H1 (cell line): ENCODE results near the gene TBX4. TPM values are rescaled to one million over a fixed set of nuclear protein-coding genes. Genes with fewer than 3 reads are reported as not detected.

Source experiments
- ATF3 ChIP-seq: IDR thresholded peaks from 2 replicates; pipeline ENCODE4 v1.6.1; 2011; ENCODE audit warnings: low read depth, mild to moderate bottlenecking, low read length; ENCODE audit not compliant: insufficient read depth
- CBX8 ChIP-seq: fragments of 300-800, 300-1000 bp; sonication (generic); IDR thresholded peaks from 2 replicates; pipeline ENCODE4 v1.7.1; 2016; ENCODE audit warnings: low read depth, low read length, borderline replicate concordance
- CHD1 ChIP-seq: IDR thresholded peaks from 2 replicates; pipeline ENCODE4 v1.6.1; 2012; ENCODE audit warnings: low read depth, low read length, improper control_type of control experiment
- EZH2 ChIP-seq: fragments of 200-600 bp; sonication (generic); IDR thresholded peaks from 2 replicates; pipeline ENCODE4 v1.7.1; 2012; ENCODE audit warnings: low read depth, mild to moderate bottlenecking, moderate library complexity, low read length, inconsistent platforms; ENCODE audit not compliant: severe bottlenecking
- FOSL1 ChIP-seq: IDR thresholded peaks from 2 replicates; pipeline ENCODE4 v1.6.1; 2011; ENCODE audit warnings: mild to moderate bottlenecking, low read depth, low read length, moderate library complexity; ENCODE audit not compliant: insufficient read depth
- JUND ChIP-seq: IDR thresholded peaks from 2 replicates; pipeline ENCODE4 v1.6.1; 2011; ENCODE audit warnings: mild to moderate bottlenecking, improper control_type of control experiment, low read length
- RAD21 ChIP-seq, 2 experiments: IDR thresholded peaks in 1 of 2; conservative IDR thresholded peaks in 1 of 2; 2 replicates each; pipeline ENCODE4 v1.6.1; 2011; ENCODE audit warnings: low read depth in 2 of 2, low read length in 2 of 2, improper control_type of control experiment in 1 of 2, inconsistent platforms in 1 of 2, mild to moderate bottlenecking in 1 of 2, moderate library complexity in 1 of 2
- ZNF274 ChIP-seq: IDR thresholded peaks from 2 replicates; pipeline ENCODE4 v1.7.0; 2012; ENCODE audit warnings: low read length, borderline replicate concordance; ENCODE audit errors: extremely low read depth
- polyA plus RNA-seq, 7 experiments: library from polyadenylated mRNA; depleted of rRNA in 3 of 7; stranded (reverse) in 5 of 7; unstranded in 2 of 7; fragments of >200 nt in 5 of 7; fragments of 200-250 nt in 2 of 7; gene quantifications; 1 replicate in 5 of 7; 2 replicates in 1 of 7; 4 replicates in 1 of 7; pipeline versions ENCODE4 v1.2.1 to v1.2.3, GENCODE V29; 2011 to 2013; ENCODE audit warnings: missing spikeins in 2 of 7, mixed read lengths in 2 of 7
- total RNA-seq: library from RNA; stranded (reverse); fragmentation: NEBNext Ultra II Directional; extraction: Animal tissue kit (Norgen Biotek cat#: 25700); gene quantifications from 2 replicates; pipeline ENCODE4 v1.2.1, GENCODE V29; 2021

Gene TBX4
- total and polyA plus RNA-seq, 2 of the 8 experiments (the other 6 are each of a cell fraction or from before 2014, with no cell fraction given): 0.02 TPM; not detected in 1

DNA sequence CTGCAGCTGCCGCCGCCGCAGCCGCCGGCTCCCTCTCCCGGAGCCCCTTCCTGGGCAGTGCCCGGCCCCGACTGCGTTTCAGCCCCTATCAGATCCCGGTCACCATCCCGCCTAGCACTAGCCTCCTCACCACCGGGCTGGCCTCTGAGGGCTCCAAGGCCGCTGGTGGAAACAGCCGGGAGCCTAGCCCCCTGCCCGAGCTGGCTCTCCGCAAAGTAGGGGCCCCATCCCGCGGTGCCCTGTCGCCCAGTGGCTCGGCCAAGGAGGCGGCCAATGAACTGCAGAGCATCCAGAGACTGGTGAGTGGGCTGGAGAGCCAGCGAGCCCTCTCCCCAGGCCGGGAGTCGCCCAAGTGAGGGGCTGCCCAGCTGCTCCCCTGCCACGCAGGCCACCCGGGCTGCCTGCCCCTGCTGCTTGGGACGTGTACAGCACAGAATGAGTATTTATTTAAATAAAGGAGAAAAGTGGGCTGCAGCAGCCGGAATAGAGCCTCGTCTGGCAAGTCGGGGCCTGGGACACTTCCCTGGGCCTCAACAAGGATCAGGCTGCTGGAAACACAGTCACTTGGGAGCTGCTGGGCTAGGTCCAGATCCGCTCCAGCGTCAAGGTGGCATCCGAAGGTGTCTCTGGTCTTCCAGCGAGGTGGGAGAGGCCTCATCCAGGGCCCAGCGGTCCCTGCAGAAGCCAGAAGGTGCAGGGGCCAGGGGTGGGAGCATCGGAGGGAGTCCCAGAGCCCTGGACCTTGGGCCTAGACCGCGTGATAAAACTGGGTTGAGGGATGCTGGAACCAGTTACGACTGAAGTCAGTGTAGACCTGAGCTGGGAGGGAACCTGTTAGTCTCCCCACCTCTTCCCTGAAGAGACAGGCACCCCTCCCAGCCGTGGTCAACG lies 43.8 kb upstream of the TBX4 start (continued):
- TF ChIP-seq JUND (no peak), CHD1 (no peak), EZH2 (peak; percentile 98), CBX8 (peak; percentile 46; the same call in 1 of the 2 replicates), RAD21 (IDR thresholded peaks at IDR 0.05 in 1 of 2, conservative IDR thresholded peaks at IDR 0.05 in 1 of 2; ENCODE audit: low read depth in 2 of 2, low read length in 2 of 2) (no peak), ATF3 (no peak), ZNF274 (no peak), FOSL1 (no peak)
